Uterus (tissue), 2 donors: ENCODE results near the gene FAM32A.

Experiments
- CTCF ChIP-seq, 4 experiments: fragments of 200-600 bp in 2 of 4; fragments of 450-650 bp in 2 of 4; sonication (generic) in 2 of 4; IDR thresholded peaks; one replicate each; pipeline ENCODE4 v1.5.1; 2016 to 2019; ENCODE audit warnings: antibody characterized with exemption in 4 of 4, mild to moderate bottlenecking in 2 of 4, moderate library complexity in 1 of 4
- POLR2A ChIP-seq, 2 donors: fragments of 450-650 bp; IDR thresholded peaks; one replicate each; pipeline ENCODE4 v1.6.1; 2016; ENCODE audit warnings: antibody characterized with exemption in 2 of 2, mild to moderate bottlenecking in 1 of 2, moderate library complexity in 1 of 2

- TF ChIP-seq CTCF (IDR thresholded peaks at IDR 0.05) (no peak), POLR2A (IDR thresholded peaks at IDR 0.05) (no peak)
These were observed 38.5 kb downstream of the FAM32A start for GRCh38 chr19:16223746-16224145.
